G401 (cell line): ENCODE measurements around the gene NT5M. TPM values are rescaled to one million over a fixed set of nuclear protein-coding genes. Genes with fewer than 3 reads are reported as not detected.
"Not testable (repeated sequence)": the region's sequence is repeated elsewhere in the genome, so short reads cannot be mapped to it uniquely, and the experiment has no call there.

Experiments
- DNase-seq: peaks from one replicate; pipeline ENCODE4 v3.0.0-alpha.2; 2015; ENCODE audit warnings: low spot score
- in situ Hi-C: cut with HindIII; loops from 2 replicates; pipeline ENCODE4 v1.10.0; 2016; ENCODE audit warnings: low sequenced_read_pairs, mixed read lengths
- total RNA-seq: library from RNA; depleted of rRNA; stranded (reverse); fragments of >200 nt; shearing (Covaris generic); gene quantifications from 2 replicates; pipeline ENCODE4 v1.2.3, GENCODE V29; 2014

Gene NT5M
- total RNA-seq, 1 experiment from 2014 or later, result 1.4 TPM

DNA sequence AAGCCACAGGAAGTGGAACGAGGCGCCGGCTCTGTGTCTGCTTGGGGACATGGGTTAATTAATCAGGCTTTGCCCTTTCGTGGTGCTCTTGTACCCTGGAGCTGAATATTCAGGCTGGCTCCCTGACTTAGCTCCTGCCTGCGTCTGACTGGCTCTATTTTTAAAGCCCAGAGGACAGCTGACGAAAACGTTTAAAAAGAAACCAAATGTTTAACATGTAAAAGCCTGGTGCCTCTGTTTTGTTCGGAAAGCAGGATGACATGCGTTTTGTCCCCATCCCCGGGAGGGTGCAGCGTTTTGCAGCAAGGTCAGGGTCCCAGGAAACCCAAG lies 61.1 kb downstream of the NT5M start:
- in situ Hi-C loops, result no loop called here

DNA sequence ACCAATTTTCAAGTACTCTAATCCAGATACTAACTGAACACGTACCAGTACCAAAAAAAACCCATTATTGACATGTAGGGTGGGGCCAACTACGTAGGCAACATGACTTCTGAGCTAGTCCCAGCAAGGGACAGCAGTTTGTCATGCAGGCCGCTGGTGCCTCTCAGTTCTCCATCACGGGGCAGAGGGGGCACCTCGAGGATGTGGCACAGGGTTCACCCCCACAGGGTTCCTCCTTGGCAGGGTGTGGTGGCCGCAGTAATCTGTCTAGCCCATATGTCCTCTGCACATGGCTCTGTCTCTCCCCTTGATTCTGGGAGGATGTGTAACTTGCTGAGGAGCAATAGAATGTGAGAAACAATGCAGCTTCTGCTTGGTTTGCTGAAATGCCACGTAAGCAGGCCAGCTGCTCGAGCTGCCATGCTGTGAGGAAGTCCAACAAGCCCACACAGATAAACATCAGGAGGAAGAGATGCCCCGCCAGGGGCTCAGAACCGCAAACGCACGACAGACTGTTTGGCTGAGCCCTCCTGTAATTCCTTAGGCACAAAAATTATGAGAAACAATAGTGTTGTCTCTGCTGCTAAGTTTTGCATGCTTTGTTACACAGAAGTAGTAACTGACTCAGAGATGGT lies 62.4 kb downstream of the NT5M start:
- in situ Hi-C loops, result no loop called here

More for the DNA sequence above, 61.1 kb downstream of the NT5M start:
- no peak for DNase-seq

DNA sequence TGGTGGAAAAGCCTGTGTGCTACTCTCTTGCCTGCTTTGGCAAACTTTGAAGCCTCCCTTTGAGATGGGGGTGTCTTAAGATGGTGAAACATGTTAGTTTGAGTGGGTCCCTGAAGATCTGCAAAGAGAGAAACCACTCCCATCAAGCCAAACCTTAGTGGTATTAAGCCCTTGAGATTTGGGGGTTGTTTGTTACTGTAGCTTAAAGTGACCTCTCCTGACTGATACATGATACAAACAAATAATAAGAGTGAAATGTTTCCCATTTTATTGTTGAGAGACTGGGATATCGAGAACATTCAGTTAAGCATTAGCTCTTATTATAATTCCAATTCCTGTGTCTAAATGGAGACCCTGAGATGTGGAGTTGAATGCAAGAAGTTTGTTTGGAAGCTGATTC lies 63.1 kb downstream of the NT5M start:
- in situ Hi-C loops, result no loop called here

More for the DNA sequence above, 62.4 kb downstream of the NT5M start:
- DNase-seq, result no peak

DNA sequence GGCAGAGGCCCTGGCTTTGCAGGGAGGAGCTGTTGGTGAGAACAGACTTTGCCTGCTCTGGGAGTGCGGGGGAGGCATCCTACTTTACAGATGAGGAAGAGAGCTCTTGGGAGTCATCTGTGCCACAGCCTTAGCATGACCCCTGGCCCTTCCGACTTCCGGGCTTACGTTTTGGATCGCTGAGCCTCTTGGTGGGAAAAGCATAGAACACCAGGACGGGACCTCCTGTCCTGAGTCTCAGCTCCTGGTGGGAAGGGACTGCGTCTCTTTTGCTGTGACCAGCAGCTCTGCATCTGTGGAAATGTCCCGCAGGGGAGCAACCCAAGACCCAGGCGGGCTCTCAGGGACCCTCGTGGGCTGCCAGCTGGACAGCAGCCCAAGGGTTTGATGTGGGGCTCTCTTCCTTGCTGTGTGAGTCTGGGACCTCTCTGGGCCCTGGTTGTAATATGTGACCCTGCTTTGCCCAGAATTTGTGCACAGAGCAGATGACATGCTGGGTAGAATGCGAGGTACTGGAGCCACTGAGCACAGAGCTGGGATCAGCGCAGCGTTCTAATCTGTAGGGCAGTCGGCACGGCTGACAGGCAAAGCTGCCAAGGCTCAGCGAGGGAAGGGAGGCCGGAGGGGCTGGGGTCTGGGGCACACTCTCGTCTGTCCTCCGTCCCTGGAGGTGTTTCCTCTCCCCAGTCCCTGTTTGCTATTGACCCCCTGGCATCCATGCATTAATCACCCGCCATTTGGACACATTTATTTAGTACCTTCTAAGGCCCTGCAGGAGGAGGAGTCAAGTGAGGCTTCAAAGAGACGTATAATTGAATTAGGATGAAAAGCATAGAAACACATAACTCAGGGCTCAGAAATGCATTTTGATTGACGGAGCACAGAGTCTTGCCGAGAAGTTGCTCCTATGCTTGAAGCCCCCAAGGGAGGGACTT lies 64.0 kb downstream of the NT5M start:
- no peak for DNase-seq
- in situ Hi-C loops, result no loop called here

More for the DNA sequence above, 63.1 kb downstream of the NT5M start:
- DNase-seq, result no peak

DNA sequence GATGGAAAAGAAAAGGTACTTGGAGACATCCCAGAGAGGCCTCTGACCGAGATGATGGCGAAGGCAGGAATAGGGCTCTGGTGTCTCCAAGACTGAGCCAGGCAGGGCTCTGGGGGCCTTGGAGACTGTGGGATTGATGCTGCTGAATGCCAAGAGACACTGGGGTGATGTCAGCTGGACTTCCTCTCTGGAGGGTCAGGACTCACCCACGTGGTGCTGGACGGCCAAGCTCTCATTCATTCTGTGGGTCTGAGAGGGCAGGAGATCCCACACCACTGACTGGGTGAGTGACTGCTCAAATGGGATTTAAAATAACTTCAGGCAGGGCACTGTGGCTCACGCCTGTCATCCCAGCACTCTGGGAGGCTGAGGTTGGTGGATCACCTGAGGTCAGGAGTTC lies 64.8 kb downstream of the NT5M start:
- in situ Hi-C loops, result no loop called here
- no peak for DNase-seq

DNA sequence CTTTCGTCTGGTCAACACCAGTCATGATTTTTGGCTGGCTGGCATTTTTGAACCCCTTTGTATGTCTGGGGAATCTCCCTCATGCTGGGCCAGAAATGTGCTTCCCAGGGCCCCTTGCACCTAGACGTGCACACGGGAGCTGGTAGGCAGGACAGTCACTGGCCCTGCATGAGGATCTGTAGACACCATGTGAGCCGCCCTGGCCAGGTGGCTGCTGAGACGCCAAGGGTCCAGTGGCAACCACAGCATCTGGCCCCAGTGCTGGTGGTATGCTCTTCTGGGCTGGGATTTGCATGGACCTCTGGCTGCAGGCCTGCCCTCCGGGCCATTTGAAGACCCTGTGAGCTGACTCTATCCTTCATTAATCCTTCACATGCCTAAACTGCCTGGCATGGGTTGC lies 67.5 kb downstream of the NT5M start:
- DNase-seq, result no peak
- in situ Hi-C loops, result no loop called here

DNA sequence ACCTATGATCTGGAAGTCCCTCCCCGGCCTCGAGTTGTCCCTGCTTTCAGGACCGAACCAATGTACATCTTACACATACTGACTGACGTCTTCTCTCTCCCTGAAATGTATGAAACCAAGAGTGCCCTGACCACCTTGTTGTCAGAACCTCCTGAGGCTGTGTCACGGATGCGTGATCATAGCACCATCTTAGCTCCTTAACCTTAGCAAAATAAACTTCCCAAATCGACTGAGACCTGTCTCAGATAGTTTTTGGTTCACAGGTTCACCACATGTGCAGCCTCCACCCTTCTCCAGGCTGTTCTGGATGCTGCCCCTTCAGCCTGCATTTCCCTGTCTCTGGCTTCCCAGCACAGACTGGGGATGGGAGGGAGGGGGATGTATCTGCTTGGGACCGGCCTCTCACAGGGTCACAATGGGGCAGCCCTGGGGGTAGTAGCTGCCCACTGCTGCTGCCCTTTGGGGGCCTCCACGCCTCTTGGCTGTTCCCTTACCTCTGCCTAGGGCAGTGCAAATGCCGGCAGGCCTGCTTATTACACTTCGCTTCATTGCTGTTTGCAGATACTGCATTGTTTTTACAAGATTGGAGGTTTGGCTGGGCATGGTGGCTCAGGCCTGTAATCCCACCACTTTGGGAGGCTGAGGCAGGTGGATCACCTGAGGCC lies 69.8 kb downstream of the NT5M start:
- in situ Hi-C loops, result no loop called here

DNA sequence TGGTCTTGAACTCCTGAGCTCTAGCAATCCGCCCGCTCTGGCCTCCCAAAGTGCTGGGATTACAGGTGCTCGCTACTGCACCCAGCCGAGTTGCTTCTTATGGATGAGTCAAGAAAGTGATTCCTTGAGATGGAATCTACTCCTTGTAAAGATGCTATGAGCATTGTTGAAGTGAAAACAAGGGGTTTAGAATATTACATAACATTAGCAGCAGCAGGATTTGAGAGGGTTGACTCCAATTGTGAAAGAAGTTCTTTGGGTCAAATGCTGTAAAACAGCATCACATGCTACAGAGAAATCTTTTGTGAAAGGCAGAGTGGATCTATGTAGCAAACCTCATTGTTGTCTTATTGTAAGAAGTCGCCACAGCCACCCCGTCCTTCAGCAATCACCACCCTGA lies 72.7 kb downstream of the NT5M start:
- no peak for DNase-seq
- in situ Hi-C loops, result no loop called here

More for the DNA sequence above, 69.8 kb downstream of the NT5M start:
- no peak for DNase-seq

DNA sequence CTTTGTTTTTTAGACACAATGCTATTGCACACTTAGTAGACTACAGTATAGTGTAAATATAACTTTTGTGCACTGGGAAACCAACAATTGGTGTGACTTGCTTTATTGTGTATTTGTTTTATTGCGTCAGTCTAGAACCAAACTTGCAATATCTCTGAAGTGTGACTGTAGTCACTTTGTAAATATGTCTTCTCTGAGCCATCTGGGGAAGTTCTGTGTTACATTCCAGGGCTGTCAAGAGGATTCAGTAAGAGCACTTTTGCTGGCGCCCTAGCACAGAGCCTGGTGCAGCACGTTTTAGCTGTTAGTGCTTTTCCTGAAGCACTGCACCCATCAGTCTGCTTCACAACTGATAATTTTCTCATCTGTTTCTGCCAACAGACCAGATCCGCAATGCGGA lies 73.2 kb downstream of the NT5M start:
- DNase-seq, result no peak
- in situ Hi-C loops, result no loop called here

DNA sequence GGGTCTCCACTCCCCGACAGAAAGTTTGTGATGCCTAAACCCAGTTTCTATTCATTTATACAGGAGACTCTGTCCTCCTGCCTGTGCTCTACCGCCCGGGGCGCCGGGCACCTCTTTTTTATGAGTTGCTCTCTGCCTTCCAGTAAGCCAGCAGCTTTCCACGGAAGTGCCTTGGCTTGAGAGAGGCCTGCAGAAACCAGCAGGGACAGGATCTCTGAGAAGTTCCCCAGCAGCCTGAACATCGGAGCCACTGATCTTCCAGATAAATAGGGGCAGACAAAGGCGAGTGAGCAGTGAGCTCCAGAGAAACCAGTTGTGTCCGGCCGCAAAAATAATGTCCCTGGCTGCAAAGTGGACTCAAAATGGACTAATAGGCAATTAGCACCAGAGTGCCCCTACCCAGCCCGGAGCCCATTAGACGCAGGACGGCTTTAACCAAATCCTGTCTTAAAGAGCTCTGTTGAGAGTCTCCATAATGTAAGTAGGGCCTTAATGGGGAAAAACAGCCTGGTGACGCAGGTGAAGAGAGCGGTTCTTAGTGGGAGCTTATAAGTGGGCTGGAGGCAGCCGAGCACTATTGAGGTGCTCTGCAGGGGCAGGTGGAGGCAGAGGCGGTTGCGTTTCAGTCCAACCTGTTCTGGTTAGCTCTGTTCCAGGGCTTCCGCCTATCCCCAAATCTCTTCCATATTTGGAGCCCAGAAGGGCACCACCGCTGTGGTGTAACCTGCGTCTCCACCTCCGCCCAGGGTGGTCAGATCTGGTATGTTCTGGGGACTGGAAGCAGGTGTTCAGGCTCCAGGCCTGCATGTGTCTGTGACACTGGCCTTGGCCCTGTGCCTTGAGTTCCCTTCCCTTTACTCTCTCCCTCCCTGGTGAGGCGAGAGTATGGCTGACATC lies 74.1 kb downstream of the NT5M start:
- in situ Hi-C loops, result no loop called here
- no peak for DNase-seq

DNA sequence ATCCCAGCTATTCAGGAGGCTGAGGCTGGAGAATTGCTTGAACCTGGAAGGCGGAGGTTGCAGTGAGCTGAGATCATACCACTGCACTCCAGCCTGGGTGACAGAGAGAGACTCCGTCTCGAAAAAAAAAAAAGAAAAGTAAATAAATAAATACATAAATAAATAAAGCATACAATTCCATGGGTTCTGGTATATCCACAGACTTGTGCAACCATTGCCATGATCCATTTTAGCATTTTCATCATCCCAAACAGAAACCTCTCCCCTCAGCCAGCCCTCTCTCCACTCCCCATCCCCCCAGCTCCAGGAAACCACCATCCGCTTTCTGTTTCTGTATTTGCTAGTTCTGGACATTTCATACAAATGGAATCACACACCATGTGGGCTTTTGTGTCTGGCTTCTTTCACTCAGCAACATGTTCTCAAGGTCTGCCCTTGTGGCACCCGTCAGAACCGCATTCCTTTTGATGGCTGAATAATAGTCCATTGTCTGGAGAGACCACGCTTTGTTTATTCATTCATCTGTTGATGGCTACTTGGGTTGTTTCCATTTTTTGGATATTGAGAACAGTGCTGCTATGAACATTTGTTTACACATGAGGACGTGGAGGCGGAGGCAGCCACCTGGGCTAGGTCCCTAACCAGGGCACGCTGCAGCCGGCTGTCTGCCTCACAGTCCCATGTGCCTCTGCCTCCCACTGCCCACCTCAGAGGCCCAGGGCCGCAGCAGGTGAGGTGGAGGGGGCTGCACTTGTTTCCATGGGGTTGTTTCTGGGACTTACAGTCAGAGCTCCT lies 76.2 kb downstream of the NT5M start:
- in situ Hi-C loops, result no loop called here
- DNase-seq, result no peak

DNA sequence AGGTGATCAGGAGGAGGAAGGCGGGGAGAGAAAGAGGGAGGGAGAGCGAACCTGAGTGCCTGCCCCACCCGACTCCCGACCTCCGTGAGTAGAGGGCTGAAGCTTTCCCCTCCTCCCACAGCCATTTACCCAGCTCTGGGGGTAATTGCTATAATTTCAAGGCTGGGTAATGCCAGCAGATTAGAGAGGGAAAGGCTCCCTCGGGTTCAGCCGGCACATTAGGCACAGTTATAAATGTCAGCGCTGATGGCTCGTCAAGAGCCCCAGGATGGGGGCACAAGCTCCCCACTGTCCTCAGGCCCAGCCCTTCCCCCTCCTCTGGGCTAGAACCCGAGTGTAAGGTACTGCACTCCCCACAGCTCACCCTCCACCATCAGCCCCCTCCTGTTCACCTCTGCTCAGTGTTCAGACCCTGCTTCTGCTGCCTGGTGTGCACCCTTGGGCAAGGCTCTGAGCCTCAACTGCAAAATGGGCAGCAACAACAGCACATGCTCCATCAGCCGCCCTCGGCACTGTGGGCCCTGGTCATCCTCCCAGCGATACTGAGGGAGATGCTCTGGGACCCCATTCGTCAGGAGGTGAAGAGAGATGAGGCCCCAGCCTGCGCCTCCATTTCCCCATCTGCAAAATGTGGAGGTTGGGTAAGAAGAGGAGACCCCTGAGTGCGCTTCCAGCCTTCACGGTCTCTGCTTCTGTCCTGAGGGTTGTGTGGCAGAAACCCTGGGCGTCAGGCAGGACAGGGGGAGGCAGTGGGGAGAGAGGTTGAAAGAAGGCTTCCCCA lies 77.2 kb downstream of the NT5M start:
- in situ Hi-C loops, result no loop called here
- DNase-seq, result no peak

DNA sequence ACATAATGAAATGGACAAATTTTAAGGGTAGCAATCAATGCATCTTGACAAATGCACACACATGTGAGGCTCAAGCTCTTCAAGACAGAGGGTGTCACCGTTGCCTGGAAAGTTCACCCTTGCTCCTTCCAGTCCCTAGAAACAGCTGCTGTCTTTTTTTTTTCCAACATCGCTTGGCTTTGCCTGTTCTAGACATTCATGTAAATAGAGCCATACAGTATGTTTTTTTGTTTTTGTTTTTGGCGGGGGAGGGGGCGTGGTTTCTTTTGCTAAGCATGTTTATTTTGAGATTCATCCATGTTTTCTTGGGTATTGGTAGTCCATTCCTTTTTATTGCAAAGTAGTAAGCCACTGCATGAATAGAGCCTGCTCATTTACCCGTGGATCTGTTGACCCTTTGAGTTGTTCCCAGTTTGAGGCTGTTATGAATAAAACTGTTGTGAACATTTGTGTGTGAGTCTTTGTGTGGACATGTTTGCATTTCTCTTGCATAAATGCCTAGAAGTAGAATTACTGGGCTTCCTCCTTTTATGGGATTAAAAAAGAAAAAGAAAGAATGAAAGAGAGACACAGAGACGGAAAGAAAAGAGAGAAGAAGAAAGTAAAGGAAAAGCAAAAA lies 78.4 kb downstream of the NT5M start:
- DNase-seq, result no peak
- in situ Hi-C loops, result no loop called here

DNA sequence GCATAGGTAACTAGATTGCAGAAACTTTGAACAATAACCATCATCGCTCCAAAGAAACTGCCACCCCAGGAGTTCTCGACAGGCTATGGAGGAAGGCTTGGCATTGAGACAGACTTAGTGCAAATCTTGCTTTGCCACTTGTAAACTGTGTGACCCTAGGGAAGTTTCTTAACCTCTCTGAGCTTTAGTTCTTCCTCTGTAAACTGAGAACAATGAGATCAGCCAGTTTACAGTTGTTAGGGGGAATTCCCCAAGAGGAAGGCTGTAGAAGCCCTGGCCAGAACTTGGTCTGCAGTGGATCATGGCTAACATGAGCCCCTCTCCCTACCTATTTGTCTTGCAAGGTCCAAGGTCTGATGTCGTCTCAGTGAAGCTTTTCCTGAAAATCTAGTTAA lies 78.9 kb downstream of the NT5M start:
- no peak for DNase-seq
- in situ Hi-C loops, result no loop called here

DNA sequence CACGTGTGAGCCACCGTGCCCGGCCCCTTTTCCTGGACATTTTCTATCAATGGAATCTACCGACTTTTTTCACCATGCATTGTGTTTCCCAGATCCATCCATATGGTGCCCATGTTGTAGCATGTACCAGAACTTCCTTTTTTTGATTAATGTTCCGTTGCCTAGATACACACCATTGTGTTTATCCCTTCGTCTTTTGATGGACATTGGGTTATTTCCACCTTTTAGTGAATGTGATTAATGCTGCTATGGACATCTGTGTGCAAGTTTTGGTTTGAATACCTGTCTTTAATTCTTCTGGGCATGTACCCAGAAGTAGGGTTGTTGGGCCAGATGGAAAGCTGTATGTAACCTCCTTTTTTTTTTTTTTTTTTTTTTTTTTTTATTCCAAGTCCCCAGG lies 79.8 kb downstream of the NT5M start:
- DNase-seq, result peak; percentile 15
- in situ Hi-C loops, result no loop called here

DNA sequence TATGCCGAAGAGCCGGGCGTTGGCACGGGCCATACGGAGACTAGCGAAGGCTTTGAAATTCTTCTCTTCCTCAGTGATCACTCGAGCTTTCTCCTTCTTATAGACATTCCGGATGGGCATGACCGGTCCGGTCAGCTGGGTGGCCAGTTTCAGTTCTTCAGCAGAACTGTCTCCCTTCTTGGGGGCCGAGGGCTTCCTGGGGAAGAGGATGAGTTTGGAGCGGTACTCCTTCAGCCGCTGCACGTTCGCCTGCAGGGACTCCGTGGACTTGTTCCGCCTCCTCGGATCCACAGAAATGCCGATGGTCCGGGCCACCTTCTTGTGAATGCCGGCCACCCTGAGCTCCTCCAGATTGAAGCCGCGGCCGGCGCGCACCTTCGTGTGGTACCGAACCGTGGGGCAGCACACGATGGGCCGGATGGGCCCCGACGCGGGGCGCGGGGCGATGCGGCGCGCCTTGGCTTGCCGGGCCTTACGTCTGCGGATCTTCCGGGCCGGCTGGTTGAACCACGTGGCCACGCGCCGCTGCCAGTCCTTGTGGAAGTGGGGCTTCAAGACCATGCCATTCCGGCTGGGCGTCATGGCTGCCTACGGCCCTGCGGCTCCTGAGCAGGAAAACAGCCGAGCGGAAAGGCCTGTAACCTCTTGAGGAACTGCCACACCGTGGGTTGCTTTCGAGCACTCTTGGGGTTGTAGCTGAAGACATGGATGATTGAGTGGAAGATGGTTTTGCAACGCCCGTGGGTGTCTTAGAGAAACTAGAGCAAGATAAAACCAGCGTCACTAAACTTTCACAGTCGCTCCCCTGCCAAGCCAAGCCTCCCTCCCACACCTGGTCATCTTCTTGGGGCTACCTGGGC lies 80.5 kb downstream of the NT5M start:
- DNase-seq, in situ Hi-C loops: not testable (repeated sequence)

DNA sequence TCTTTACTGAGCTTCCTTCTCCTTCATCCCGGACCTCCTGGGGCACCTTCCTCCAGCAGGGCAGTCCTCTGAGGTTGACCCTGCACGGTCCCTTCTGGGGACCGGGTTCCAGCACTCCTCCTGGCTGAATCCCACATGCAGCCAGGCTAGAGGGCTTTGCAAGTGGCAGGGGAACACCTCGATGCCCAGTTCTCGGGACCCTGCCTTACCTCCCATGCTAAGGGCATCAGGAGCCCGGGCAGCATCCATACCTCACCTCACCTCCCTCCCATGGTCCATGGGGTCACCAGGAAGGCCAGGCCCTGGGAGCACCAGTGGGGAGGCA lies 81.1 kb downstream of the NT5M start:
- no peak for DNase-seq
- in situ Hi-C loops, result no loop called here
